SK-N-MC (cell line): ENCODE results near the gene SPART.
"Not testable (repeated sequence)": the region's sequence is repeated elsewhere in the genome, so short reads cannot be mapped to it uniquely, and the experiment has no call there.

Experiments
- DNase-seq: peaks from one replicate; pipeline ENCODE4 v3.0.0-alpha.2; 2011; ENCODE audit warnings: low read depth, low spot score
- H3K27ac ChIP-seq: fragments of 200-600 bp; sonication (generic); 2 replicates; pipeline ENCODE4 v1.5.1; 2016; ENCODE audit warnings: mixed run types
- H3K36me3 ChIP-seq: fragments of 200-600 bp; sonication (generic); 2 replicates; pipeline ENCODE4 v1.6.1; 2017; ENCODE audit warnings: antibody characterized with exemption, low read length, mixed read lengths; ENCODE audit not compliant: insufficient read depth
- H3K4me3 ChIP-seq: fragments of 200-600 bp; sonication (generic); 2 replicates; pipeline ENCODE4 v1.5.1; 2016
- H3K9ac ChIP-seq: fragments of 200-600 bp; sonication (generic); 2 replicates; pipeline ENCODE4 v1.8.0; 2017; ENCODE audit warnings: mixed run types, mixed read lengths; ENCODE audit not compliant: insufficient read length
- H3K9me3 ChIP-seq: fragments of 200-600 bp; sonication (generic); 2 replicates; pipeline ENCODE4 v1.6.1; 2017; ENCODE audit warnings: low read depth, mild to moderate bottlenecking, antibody characterized with exemption, low read length, moderate library complexity, mixed read lengths
- EZH2 ChIP-seq: fragments of 200-600 bp; sonication (generic); IDR thresholded peaks from one replicate; pipeline ENCODE4 v1.6.1; 2017; ENCODE audit warnings: antibody characterized with exemption
- FOXP2 ChIP-seq: optimal IDR thresholded peaks from 2 replicates; pipeline ENCODE3; 2011; ENCODE audit warnings: mild to moderate bottlenecking, moderate library complexity; ENCODE audit not compliant: insufficient read depth; ENCODE audit errors: extremely low read length, control extremely low read depth
- POLR2AphosphoS5 ChIP-seq: IDR thresholded peaks from 2 replicates; pipeline ENCODE4 v1.6.1; 2012; ENCODE audit warnings: mild to moderate bottlenecking, low read depth, low read length, borderline replicate concordance

Gene SPART

GRCh38 chr13:36332986-36333385 lies 13.2 kb downstream of the SPART start:
- TF ChIP-seq EZH2 (no peak), FOXP2 (no peak), POLR2AphosphoS5 (no peak)
- H3K27ac ChIP-seq: peak overlapping the region; percentile 16; the same call in 1 of the 2 replicates
- DNase-seq: no peak
- no peaks in the 10 kb centered on the region for H3K9me3 ChIP-seq
- no peak overlapping the region for H3K4me3 ChIP-seq
- H3K36me3 ChIP-seq: peaks cover 89% of the 10 kb centered on the region
- no peak overlapping the region for H3K9ac ChIP-seq

- not testable (repeated sequence) for DNase-seq, H3K27ac ChIP-seq, H3K4me3 ChIP-seq, H3K9me3 ChIP-seq, H3K9ac ChIP-seq
- peaks cover 89% of the 10 kb centered on the region for H3K36me3 ChIP-seq
Measured at GRCh38 chr13:36332255-36332654, 13.9 kb downstream of the SPART start.

- Histone ChIP-seq H3K9ac (no peak overlapping the region), H3K36me3 (peaks cover 89% of the 10 kb centered on the region), H3K9me3 (no peaks in the 10 kb centered on the region), H3K4me3 (no peak overlapping the region), H3K27ac (no peak overlapping the region)
- TF ChIP-seq POLR2AphosphoS5 (no peak), FOXP2 (no peak), EZH2 (no peak)
- DNase-seq: no peak
Measured at GRCh38 chr13:36331280-36331679, 14.9 kb downstream of the SPART start.

- peaks cover 91% of the 10 kb centered on the region for H3K36me3 ChIP-seq
- TF ChIP-seq FOXP2 (no peak), EZH2 (no peak), POLR2AphosphoS5 (no peak)
- no peak overlapping the region for H3K9ac ChIP-seq
- H3K4me3 ChIP-seq: no peak overlapping the region
- H3K27ac ChIP-seq: no peak overlapping the region
- DNase-seq: no peak
- no peaks in the 10 kb centered on the region for H3K9me3 ChIP-seq
Measured at GRCh38 chr13:36329361-36329760, 16.8 kb downstream of the SPART start.

GRCh38 chr13:36328821-36329220 lies 17.4 kb downstream of the SPART start:
- H3K9ac ChIP-seq: no peak overlapping the region
- H3K27ac ChIP-seq: no peak overlapping the region
- TF ChIP-seq POLR2AphosphoS5: no peak
- no peak for TF ChIP-seq EZH2
- TF ChIP-seq FOXP2: no peak
- no peaks in the 10 kb centered on the region for H3K9me3 ChIP-seq
- H3K36me3 ChIP-seq: peaks cover 91% of the 10 kb centered on the region
- no peak overlapping the region for H3K4me3 ChIP-seq
- no peak for DNase-seq

- H3K4me3 ChIP-seq: no peak overlapping the region
- no peaks in the 10 kb centered on the region for H3K9me3 ChIP-seq
- DNase-seq: no peak
- peaks cover 88% of the 10 kb centered on the region for H3K36me3 ChIP-seq
- no peak overlapping the region for H3K9ac ChIP-seq
- H3K27ac ChIP-seq: no peak overlapping the region
- no peak for TF ChIP-seq POLR2AphosphoS5
- no peak for TF ChIP-seq EZH2
- no peak for TF ChIP-seq FOXP2
Measured at GRCh38 chr13:36325912-36326311, 20.3 kb downstream of the SPART start.

GRCh38 chr13:36324881-36325280 lies 21.3 kb downstream of the SPART start:
- H3K36me3 ChIP-seq: peaks cover 78% of the 10 kb centered on the region
- H3K4me3 ChIP-seq, H3K27ac ChIP-seq, DNase-seq, H3K9me3 ChIP-seq, H3K9ac ChIP-seq: not testable (repeated sequence)

- Histone ChIP-seq H3K4me3 (no peak overlapping the region), H3K36me3 (peaks cover 70% of the 10 kb centered on the region), H3K27ac (no peak overlapping the region), H3K9ac (no peak overlapping the region), H3K9me3 (no peaks in the 10 kb centered on the region)
- no peak for DNase-seq
- no peak for TF ChIP-seq FOXP2
Measured at GRCh38 chr13:36323951-36324566, 22.1 kb downstream of the SPART start.

GRCh38 chr13:36323408-36323807 lies 22.8 kb downstream of the SPART start:
- peaks cover 63% of the 10 kb centered on the region for H3K36me3 ChIP-seq
- H3K4me3 ChIP-seq: no peak overlapping the region
- DNase-seq: no peak
- H3K9me3 ChIP-seq: no peaks in the 10 kb centered on the region
- H3K9ac ChIP-seq: no peak overlapping the region
- TF ChIP-seq EZH2 (no peak), FOXP2 (no peak), POLR2AphosphoS5 (no peak)
- no peak overlapping the region for H3K27ac ChIP-seq

- not testable (repeated sequence) for H3K9ac ChIP-seq, H3K4me3 ChIP-seq, H3K9me3 ChIP-seq, DNase-seq, H3K27ac ChIP-seq
- H3K36me3 ChIP-seq: peaks cover 41% of the 10 kb centered on the region
Measured at GRCh38 chr13:36319793-36320192, 26.4 kb downstream of the SPART start.
